ENCODE measurements around the gene FMN1. TPM values are rescaled to one million over a fixed set of nuclear protein-coding genes. Genes with fewer than 3 reads are reported as not detected.

The FMN1 gene
- total and polyA plus RNA-seq, 10 donors: 0.43 to 42.1 (median 8.6) TPM

GRCh38 chr15:33204087-33204486, 9.6 kb upstream of the FMN1 start:
- no peak for DNase-seq
- H3K4me3 ChIP-seq: no peak overlapping the region
- H3K4me1 ChIP-seq: peaks cover 0 to 14% (median 11%) of the 10 kb centered on the region in 6 donors
- H3K9me3 ChIP-seq: peaks cover 0 to under 1% (median 0%) of the 10 kb centered on the region in 8 donors
- no peak overlapping the region for H3K27ac ChIP-seq
- TF ChIP-seq, protein P1, sequence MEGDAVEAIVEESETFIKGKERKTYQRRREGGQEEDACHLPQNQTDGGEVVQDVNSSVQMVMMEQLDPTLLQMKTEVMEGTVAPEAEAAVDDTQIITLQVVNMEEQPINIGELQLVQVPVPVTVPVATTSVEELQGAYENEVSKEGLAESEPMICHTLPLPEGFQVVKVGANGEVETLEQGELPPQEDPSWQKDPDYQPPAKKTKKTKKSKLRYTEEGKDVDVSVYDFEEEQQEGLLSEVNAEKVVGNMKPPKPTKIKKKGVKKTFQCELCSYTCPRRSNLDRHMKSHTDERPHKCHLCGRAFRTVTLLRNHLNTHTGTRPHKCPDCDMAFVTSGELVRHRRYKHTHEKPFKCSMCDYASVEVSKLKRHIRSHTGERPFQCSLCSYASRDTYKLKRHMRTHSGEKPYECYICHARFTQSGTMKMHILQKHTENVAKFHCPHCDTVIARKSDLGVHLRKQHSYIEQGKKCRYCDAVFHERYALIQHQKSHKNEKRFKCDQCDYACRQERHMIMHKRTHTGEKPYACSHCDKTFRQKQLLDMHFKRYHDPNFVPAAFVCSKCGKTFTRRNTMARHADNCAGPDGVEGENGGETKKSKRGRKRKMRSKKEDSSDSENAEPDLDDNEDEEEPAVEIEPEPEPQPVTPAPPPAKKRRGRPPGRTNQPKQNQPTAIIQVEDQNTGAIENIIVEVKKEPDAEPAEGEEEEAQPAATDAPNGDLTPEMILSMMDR (IDR thresholded peaks at IDR 0.05 in 8 of 11, conservative IDR thresholded peaks at IDR 0.05 in 3 of 11): no peak
- TF ChIP-seq POLR2A (IDR thresholded peaks at IDR 0.05) (no peak), POLR2AphosphoS5 (IDR thresholded peaks at IDR 0.05) (no peak)
- no peaks in the 10 kb centered on the region for H3K36me3 ChIP-seq
- H3K27me3 ChIP-seq (replicated peaks in 1 of 7): no peaks in the 10 kb centered on the region
- intact Hi-C loops (cut with DNase I; ENCODE audit: low total_unique reads): no loop called here

GRCh38 chr15:33201491-33202231, 7.1 kb upstream of the FMN1 start:
- DNase-seq: peak; percentile 79
- Histone ChIP-seq H3K4me3 (peak overlapping the region in 6 of 8 donors; percentile 2 to 59 (median 12)), H3K27me3 (replicated peaks in 1 of 7) (no peaks in the 10 kb centered on the region), H3K36me3 (no peaks in the 10 kb centered on the region), H3K4me1 (peaks cover 0 to 14% (median 11%) of the 10 kb centered on the region in 6 donors), H3K27ac (peak overlapping the region in 5 of 8 donors; percentile 28 to 72 (median 55)), H3K9me3 (no peaks in the 10 kb centered on the region)
- intact Hi-C loops (cut with DNase I; ENCODE audit: low total_unique reads): no loop called here
- TF ChIP-seq POLR2AphosphoS5 (IDR thresholded peaks at IDR 0.05) (peak in 1 of 3 donors; percentile 9), POLR2A (IDR thresholded peaks at IDR 0.05) (no peak)
- TF ChIP-seq, protein P1 (IDR thresholded peaks at IDR 0.05 in 8 of 11, conservative IDR thresholded peaks at IDR 0.05 in 3 of 11): peak in 3 of 11 experiments; percentile 4 to 13 (median 9)
- WGBS, 5 donors: 16 to 36% (median 27%) methylated on average over 9 of the region's 9 CpGs

GRCh38 chr15:33200903-33201302, 6.4 kb upstream of the FMN1 start:
- Histone ChIP-seq H3K27ac (no peak overlapping the region), H3K36me3 (no peaks in the 10 kb centered on the region), H3K27me3 (replicated peaks in 1 of 7) (no peaks in the 10 kb centered on the region), H3K9me3 (no peaks in the 10 kb centered on the region), H3K4me1 (peaks cover 0 to 14% (median 11%) of the 10 kb centered on the region in 6 donors), H3K4me3 (no peak overlapping the region)
- no peak for DNase-seq
- intact Hi-C loops (cut with DNase I; ENCODE audit: low total_unique reads): no loop called here
- 85 to 94% (median 92%) methylated on average over 7 of the region's 7 CpGs for whole genome bisulfite sequencing, 5 donors
- no peak for TF ChIP-seq POLR2A (IDR thresholded peaks at IDR 0.05)
- TF ChIP-seq POLR2AphosphoS5 (IDR thresholded peaks at IDR 0.05): no peak
- TF ChIP-seq, protein P1 (IDR thresholded peaks at IDR 0.05 in 8 of 11, conservative IDR thresholded peaks at IDR 0.05 in 3 of 11): no peak

DNA sequence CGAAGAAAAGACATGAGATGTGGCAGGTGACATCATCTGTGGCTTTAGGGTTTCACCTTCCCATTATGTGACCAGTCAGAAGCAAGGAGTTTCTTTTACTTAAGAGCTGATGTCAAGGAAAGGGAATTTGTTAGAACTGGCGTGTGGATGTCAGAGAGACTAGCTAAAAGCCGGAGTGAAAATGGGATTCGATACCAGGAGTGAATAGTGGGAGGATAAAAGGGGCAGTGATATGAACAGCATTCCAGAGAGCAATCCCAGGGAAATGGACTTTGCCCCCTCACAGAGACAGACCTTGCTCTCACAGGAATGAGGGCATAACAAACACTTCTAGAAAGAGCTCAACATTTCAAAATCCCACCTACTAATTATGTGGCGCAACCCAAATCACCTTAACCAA, 5.9 kb upstream of the FMN1 start:
- Histone ChIP-seq H3K27ac (no peak overlapping the region), H3K27me3 (replicated peaks in 1 of 7) (no peaks in the 10 kb centered on the region), H3K4me3 (no peak overlapping the region), H3K36me3 (no peaks in the 10 kb centered on the region), H3K4me1 (peaks cover 0 to 15% (median 12%) of the 10 kb centered on the region in 6 donors), H3K9me3 (no peaks in the 10 kb centered on the region)
- WGBS, 5 donors: 76 to 93% (median 88%) methylated on average over 5 of the region's 5 CpGs
- no peak for DNase-seq
- TF ChIP-seq POLR2AphosphoS5 (IDR thresholded peaks at IDR 0.05): no peak
- no peak for TF ChIP-seq POLR2A (IDR thresholded peaks at IDR 0.05)
- TF ChIP-seq, protein P1 (IDR thresholded peaks at IDR 0.05 in 8 of 11, conservative IDR thresholded peaks at IDR 0.05 in 3 of 11): no peak
- intact Hi-C loops (cut with DNase I; ENCODE audit: low total_unique reads): no loop called here
